ENCODE data around the gene PATL2.
"Not testable (repeated sequence)": the region's sequence is repeated elsewhere in the genome, so short reads cannot be mapped to it uniquely, and the experiment has no call there.

Gene PATL2

DNA sequence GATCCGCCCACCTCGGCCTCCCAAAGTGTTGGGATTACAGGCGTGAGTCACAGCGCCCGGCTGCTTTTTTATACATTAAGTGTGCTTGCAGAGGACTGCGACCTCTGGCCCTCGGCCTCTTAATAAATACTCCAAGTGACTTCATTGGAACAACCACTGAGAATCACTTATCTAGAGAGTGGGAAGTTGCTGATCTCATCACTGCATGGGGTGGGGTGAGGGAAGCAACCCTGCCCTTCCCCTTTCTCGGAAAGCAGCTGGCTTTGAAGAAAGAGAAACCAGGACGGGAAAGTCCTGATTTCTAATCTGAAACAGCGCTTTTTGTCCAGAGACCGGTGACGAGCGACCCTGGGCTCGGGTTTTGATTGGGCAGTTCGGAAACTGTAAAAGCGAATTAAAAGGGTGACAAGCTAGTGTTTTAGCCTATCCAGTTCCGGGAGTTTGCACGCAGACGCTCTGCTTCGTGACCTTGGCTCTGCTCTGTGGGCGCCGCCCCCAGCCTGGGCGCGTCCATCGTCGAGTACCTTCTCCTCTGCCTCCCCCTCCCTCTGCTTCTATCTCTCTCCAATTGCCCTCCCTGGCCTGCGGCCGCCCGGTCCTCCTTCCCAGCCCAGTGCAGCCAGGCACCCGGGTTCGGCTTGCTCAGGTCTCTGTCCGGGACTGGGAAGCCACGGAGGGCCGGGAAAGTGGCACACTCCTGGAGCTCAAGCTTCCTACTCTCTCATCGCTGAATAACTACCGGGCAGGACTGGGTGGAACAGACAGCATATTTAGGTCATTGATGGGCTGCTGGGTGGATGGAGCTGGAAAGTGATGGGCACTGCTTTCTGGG lies 17.7 kb upstream of the PATL2 start:
- peak; percentile 95 for ATAC-seq
- TF ChIP-seq ISL1 (CRISPR knock-in tag; IDR thresholded peaks at IDR 0.05) (0 out of 2 replicates have a peak, but pooled peaks have one; percentile 37), ZFP3 (CRISPR knock-in tag; IDR thresholded peaks at IDR 0.05) (no peak)

GRCh38 chr15:44728232-44728575 lies 17.1 kb upstream of the PATL2 start:
- not testable (repeated sequence) for ATAC-seq

- TF ChIP-seq ZNF565 (CRISPR knock-in tag; conservative IDR thresholded peaks at IDR 0.05; ENCODE audit: low read depth) (no peak), PPARA (CRISPR knock-in tag; IDR thresholded peaks at IDR 0.05; ENCODE audit: borderline replicate concordance) (no peak), SNAI2 (CRISPR knock-in tag; IDR thresholded peaks at IDR 0.05) (no peak), GLIS3 (CRISPR knock-in tag; IDR thresholded peaks at IDR 0.05) (no peak), ISL1 (CRISPR knock-in tag; IDR thresholded peaks at IDR 0.05) (no peak), ARNTL (CRISPR knock-in tag; IDR thresholded peaks at IDR 0.05; ENCODE audit: borderline replicate concordance, low read depth) (no peak), TCF4 (CRISPR knock-in tag; IDR thresholded peaks at IDR 0.05; ENCODE audit: borderline replicate concordance) (no peak)
- no peak for ATAC-seq
These were observed 16.5 kb upstream of the PATL2 start for GRCh38 chr15:44727485-44728231.

DNA sequence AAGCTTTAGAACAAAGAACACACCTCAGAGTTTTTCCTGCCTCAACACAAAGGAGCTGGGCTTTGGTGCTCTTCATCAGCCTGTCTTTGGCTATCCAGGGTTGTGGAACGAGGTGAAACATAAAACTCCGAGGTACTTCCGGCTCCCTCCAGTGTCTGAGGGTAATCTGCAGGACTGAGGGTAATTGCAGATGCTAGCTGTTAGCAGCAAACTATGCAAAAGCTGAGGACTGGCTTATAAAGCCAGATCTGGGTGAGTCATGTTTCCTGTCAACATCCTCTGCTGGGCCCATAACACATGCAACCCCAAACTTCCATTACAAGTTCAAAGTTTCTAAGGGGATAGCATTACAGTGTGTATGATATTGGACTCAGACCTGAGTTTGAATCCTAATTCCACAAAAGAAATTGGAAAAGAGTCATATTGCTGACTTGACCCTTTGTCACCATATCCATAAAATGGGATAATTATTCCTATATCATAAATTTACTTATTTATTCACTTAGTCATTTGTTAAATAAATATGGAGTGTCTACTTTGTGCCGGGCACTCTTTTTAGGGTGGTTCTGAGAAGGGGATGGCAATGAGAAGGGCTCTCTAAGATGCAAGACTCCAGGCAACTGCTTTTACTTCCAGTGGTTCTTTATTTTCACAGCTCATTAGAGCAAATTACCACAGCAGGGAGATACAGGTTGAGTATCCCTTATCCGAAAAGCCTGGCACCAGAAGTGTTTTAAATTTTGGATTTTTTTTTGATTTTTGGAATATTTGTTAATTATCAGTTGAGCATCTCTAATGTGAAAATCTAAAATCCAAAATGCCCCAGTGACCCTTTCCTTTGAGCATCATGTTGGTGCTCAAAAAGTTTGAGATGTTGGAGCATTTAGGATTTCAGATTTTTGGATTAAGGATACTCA lies 15.7 kb upstream of the PATL2 start:
- ATAC-seq: peak; percentile 67
- TF ChIP-seq, protein P1, sequence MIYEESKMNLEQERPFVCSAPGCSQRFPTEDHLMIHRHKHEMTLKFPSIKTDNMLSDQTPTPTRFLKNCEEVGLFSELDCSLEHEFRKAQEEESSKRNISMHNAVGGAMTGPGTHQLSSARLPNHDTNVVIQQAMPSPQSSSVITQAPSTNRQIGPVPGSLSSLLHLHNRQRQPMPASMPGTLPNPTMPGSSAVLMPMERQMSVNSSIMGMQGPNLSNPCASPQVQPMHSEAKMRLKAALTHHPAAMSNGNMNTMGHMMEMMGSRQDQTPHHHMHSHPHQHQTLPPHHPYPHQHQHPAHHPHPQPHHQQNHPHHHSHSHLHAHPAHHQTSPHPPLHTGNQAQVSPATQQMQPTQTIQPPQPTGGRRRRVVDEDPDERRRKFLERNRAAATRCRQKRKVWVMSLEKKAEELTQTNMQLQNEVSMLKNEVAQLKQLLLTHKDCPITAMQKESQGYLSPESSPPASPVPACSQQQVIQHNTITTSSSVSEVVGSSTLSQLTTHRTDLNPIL (CRISPR knock-in tag; IDR thresholded peaks at IDR 0.05; ENCODE audit: low read depth): peak; percentile 87
- TF ChIP-seq ZNF565 (CRISPR knock-in tag; conservative IDR thresholded peaks at IDR 0.05; ENCODE audit: low read depth): 0 out of 2 replicates have a peak, but pooled peaks have one; percentile 9
- TF ChIP-seq TCF4 (CRISPR knock-in tag; IDR thresholded peaks at IDR 0.05; ENCODE audit: borderline replicate concordance): no peak
- TF ChIP-seq ARNTL (CRISPR knock-in tag; IDR thresholded peaks at IDR 0.05; ENCODE audit: borderline replicate concordance, low read depth): peak; percentile 66; the same call in 1 of the 2 replicates
- no peak for TF ChIP-seq BACH2 (CRISPR knock-in tag; IDR thresholded peaks at IDR 0.05; ENCODE audit: borderline replicate concordance)
- no peak for TF ChIP-seq ZNF70 (CRISPR knock-in tag; IDR thresholded peaks at IDR 0.05)
- no peak for TF ChIP-seq ISL1 (CRISPR knock-in tag; IDR thresholded peaks at IDR 0.05)
- TF ChIP-seq, protein P2, sequence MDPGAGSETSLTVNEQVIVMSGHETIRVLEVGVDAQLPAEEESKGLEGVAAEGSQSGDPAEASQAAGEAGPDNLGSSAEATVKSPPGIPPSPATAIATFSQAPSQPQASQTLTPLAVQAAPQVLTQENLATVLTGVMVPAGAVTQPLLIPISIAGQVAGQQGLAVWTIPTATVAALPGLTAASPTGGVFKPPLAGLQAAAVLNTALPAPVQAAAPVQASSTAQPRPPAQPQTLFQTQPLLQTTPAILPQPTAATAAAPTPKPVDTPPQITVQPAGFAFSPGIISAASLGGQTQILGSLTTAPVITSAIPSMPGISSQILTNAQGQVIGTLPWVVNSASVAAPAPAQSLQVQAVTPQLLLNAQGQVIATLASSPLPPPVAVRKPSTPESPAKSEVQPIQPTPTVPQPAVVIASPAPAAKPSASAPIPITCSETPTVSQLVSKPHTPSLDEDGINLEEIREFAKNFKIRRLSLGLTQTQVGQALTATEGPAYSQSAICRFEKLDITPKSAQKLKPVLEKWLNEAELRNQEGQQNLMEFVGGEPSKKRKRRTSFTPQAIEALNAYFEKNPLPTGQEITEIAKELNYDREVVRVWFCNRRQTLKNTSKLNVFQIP (CRISPR knock-in tag; IDR thresholded peaks at IDR 0.05; ENCODE audit: borderline replicate concordance, low read depth): no peak
- TF ChIP-seq ZC3H10 (CRISPR knock-in tag; IDR thresholded peaks at IDR 0.05): peak; percentile 99
- TF ChIP-seq SNAI2 (CRISPR knock-in tag; IDR thresholded peaks at IDR 0.05): no peak
- TF ChIP-seq GLIS3 (CRISPR knock-in tag; IDR thresholded peaks at IDR 0.05): peak; percentile 99
- TF ChIP-seq TOX (CRISPR knock-in tag; IDR thresholded peaks at IDR 0.05; ENCODE audit: borderline replicate concordance): peak; percentile 98
- TF ChIP-seq CSDC2 (CRISPR knock-in tag; IDR thresholded peaks at IDR 0.05): no peak
- TF ChIP-seq ZNF8 (CRISPR knock-in tag; IDR thresholded peaks at IDR 0.05): peak; percentile 33; the same call in 1 of the 2 replicates
- TF ChIP-seq, protein P3, sequence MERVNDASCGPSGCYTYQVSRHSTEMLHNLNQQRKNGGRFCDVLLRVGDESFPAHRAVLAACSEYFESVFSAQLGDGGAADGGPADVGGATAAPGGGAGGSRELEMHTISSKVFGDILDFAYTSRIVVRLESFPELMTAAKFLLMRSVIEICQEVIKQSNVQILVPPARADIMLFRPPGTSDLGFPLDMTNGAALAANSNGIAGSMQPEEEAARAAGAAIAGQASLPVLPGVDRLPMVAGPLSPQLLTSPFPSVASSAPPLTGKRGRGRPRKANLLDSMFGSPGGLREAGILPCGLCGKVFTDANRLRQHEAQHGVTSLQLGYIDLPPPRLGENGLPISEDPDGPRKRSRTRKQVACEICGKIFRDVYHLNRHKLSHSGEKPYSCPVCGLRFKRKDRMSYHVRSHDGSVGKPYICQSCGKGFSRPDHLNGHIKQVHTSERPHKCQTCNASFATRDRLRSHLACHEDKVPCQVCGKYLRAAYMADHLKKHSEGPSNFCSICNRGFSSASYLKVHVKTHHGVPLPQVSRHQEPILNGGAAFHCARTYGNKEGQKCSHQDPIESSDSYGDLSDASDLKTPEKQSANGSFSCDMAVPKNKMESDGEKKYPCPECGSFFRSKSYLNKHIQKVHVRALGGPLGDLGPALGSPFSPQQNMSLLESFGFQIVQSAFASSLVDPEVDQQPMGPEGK (CRISPR knock-in tag; IDR thresholded peaks at IDR 0.05; ENCODE audit: borderline replicate concordance): peak; percentile 98
- TF ChIP-seq, protein P4, sequence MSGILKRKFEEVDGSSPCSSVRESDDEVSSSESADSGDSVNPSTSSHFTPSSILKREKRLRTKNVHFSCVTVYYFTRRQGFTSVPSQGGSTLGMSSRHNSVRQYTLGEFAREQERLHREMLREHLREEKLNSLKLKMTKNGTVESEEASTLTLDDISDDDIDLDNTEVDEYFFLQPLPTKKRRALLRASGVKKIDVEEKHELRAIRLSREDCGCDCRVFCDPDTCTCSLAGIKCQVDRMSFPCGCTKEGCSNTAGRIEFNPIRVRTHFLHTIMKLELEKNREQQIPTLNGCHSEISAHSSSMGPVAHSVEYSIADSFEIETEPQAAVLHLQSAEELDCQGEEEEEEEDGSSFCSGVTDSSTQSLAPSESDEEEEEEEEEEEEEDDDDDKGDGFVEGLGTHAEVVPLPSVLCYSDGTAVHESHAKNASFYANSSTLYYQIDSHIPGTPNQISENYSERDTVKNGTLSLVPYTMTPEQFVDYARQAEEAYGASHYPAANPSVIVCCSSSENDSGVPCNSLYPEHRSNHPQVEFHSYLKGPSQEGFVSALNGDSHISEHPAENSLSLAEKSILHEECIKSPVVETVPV (CRISPR knock-in tag; IDR thresholded peaks at IDR 0.05): peak; percentile 80; the same call in 1 of the 2 replicates
- no peak for TF ChIP-seq OSR1 (CRISPR knock-in tag; IDR thresholded peaks at IDR 0.05)
- no peak for TF ChIP-seq TSHZ2 (CRISPR knock-in tag; IDR thresholded peaks at IDR 0.05)
- peak; percentile 98 for TF ChIP-seq RARB (CRISPR knock-in tag; IDR thresholded peaks at IDR 0.05)
- no peak for TF ChIP-seq PPARA (CRISPR knock-in tag; IDR thresholded peaks at IDR 0.05; ENCODE audit: borderline replicate concordance)
- TF ChIP-seq ZFP30 (CRISPR knock-in tag; IDR thresholded peaks at IDR 0.05): peak; percentile 52; the same call in 1 of the 2 replicates
- TF ChIP-seq ESRRG (CRISPR knock-in tag; IDR thresholded peaks at IDR 0.05): peak; percentile 85
- TF ChIP-seq ZFP3 (CRISPR knock-in tag; IDR thresholded peaks at IDR 0.05): no peak

Data from SK-N-SH treated with all-trans-retinoic acid at 6 μM for 48 hours (cell line).